ENCODE results near the gene PLD4. TPM values are rescaled to one million over a fixed set of nuclear protein-coding genes. Genes with fewer than 3 reads are reported as not detected.

PLD4 gene
- total and polyA plus RNA-seq, 2 of the 8 experiments (the other 6 are each of a cell fraction or from before 2014, with no cell fraction given), result 0.05 TPM; not detected in 1

GRCh38 chr14:104942586-104942985 lies 17.9 kb downstream of the PLD4 start:
- no peak overlapping the region for H3K27ac ChIP-seq (ENCODE audit: low read depth, low read length)
- no peak overlapping the region for H2BK15ac ChIP-seq (ENCODE audit: low read length)
- H3K23me2 ChIP-seq (ENCODE audit: low read depth, low read length), result no peaks in the 10 kb centered on the region
- no peak overlapping the region for H3K4me2 ChIP-seq (ENCODE audit: insufficient read depth in 1 of 2, low read depth in 2 of 2, low read length in 2 of 2)
- no peak overlapping the region for H3K9ac ChIP-seq (replicated peaks in 1 of 4; ENCODE audit: extremely low read depth in 1 of 4, low read depth in 3 of 4, low read length in 3 of 4)
- no peaks in the 10 kb centered on the region for H3K79me1 ChIP-seq (ENCODE audit: low read depth, low read length)
- H3K56ac ChIP-seq (replicated peaks; ENCODE audit: insufficient read length, low read depth, low read length), result no peak overlapping the region
- H3K4ac ChIP-seq (replicated peaks; ENCODE audit: insufficient read length, low read depth, low read length), result no peak overlapping the region
- no peaks in the 10 kb centered on the region for H3K79me2 ChIP-seq (ENCODE audit: control insufficient read depth in 1 of 2, insufficient read depth in 2 of 2, low read length in 2 of 2)
- 93% methylated on average over 16 of the region's 16 CpGs; no CpG with 5 or more reads in 1 of the 2 experiments for WGBS, 2 experiments (ENCODE audit: extremely low coverage in 1 of 2, insufficient coverage in 1 of 2, insufficient read length in 1 of 2, insufficient replicate concordance in 2 of 2, low coverage in 1 of 2, low lambda C conversion rate in 2 of 2, missing lambda C conversion rate in 1 of 2)
- no peaks in the 10 kb centered on the region for H4K20me1 ChIP-seq (replicated peaks in 1 of 2; ENCODE audit: control insufficient read depth in 1 of 2, insufficient read depth in 2 of 2, low read length in 2 of 2)
- FAIRE-seq, result no peak
- H3K23ac ChIP-seq (ENCODE audit: insufficient read length), result no peak overlapping the region
- H2BK20ac ChIP-seq (ENCODE audit: low read length), result no peak overlapping the region
- H2BK5ac ChIP-seq (ENCODE audit: low read depth, low read length), result no peak overlapping the region
- H2BK12ac ChIP-seq (ENCODE audit: low read depth, low read length), result no peak overlapping the region
- no peak overlapping the region for H4K5ac ChIP-seq (ENCODE audit: insufficient read length, low read depth, low read length)
- peaks cover 0 to 27% (median 9%) of the 10 kb centered on the region in 4 experiments; a peak in 6 of 7 replicates for H3K27me3 ChIP-seq (replicated peaks in 1 of 4; ENCODE audit: control insufficient read depth in 3 of 4, extremely low read depth in 1 of 4, insufficient read depth in 3 of 4, low read length in 3 of 4)
- POLR2A ChIA-PET (ENCODE audit: partially characterized antibody), result no interaction called here
- H3K9me3 ChIP-seq (ENCODE audit: insufficient read depth in 2 of 2, low read depth in 1 of 2, low read length in 1 of 2), result peaks cover 0 to 49% of the 10 kb centered on the region in 2 experiments; a peak in 1 of 4 replicates
- CTCF ChIA-PET (ENCODE audit: partially characterized antibody), result interaction anchor here (0.6 kb wide), 1 partner anchor 287 kb away, joined by 3 read pairs; no protein-coding TSS in a partner anchor
- H4K8ac ChIP-seq (ENCODE audit: extremely low read depth, insufficient read depth, low read length), result no peak overlapping the region
- H4K91ac ChIP-seq (replicated peaks; ENCODE audit: insufficient read length, low read length), result no peak overlapping the region
- no peak overlapping the region for H3K14ac ChIP-seq (ENCODE audit: insufficient read length)
- H3K4me1 ChIP-seq (replicated peaks in 1 of 4; ENCODE audit: control insufficient read depth in 3 of 4, insufficient read depth in 4 of 4, low read length in 3 of 4), result no peaks in the 10 kb centered on the region
- DNase-seq (ENCODE audit: low read depth in 1 of 2, low spot score in 2 of 2), result no peak
- H3K18ac ChIP-seq (ENCODE audit: extremely low read depth, low read length), result no peak overlapping the region
- no peak overlapping the region for H2AK5ac ChIP-seq (ENCODE audit: low read depth, low read length)
- H2BK120ac ChIP-seq (replicated peaks; ENCODE audit: low read depth, low read length), result no peak overlapping the region
- TF ChIP-seq POLR2A (IDR thresholded peaks at IDR 0.05; ENCODE audit: control extremely low read depth in 1 of 2, low read depth in 2 of 2, low read length in 2 of 2) (no peak), HDAC2 (IDR thresholded peaks at IDR 0.05; ENCODE audit: borderline replicate concordance in 1 of 2, low read depth in 2 of 2, low read length in 2 of 2) (no peak), SIRT6 (IDR thresholded peaks at IDR 0.05; ENCODE audit: low read length) (no peak), TCF12 (IDR thresholded peaks at IDR 0.05; ENCODE audit: low read depth, low read length) (no peak), RFX5 (IDR thresholded peaks at IDR 0.05; ENCODE audit: borderline replicate concordance, low read depth, low read length) (no peak), EP300 (IDR thresholded peaks at IDR 0.05; ENCODE audit: borderline replicate concordance in 1 of 2, low read depth in 2 of 2, low read length in 2 of 2) (no peak)
- H3K36me3 ChIP-seq (ENCODE audit: control insufficient read depth in 2 of 4, insufficient read depth in 4 of 4, low read length in 3 of 4), result no peaks in the 10 kb centered on the region
- H3K4me3 ChIP-seq (ENCODE audit: extremely low read depth in 1 of 4, insufficient read depth in 2 of 4, low read depth in 3 of 4, low read length in 4 of 4), result no peak overlapping the region
- no peak overlapping the region for H2AFZ ChIP-seq (ENCODE audit: low read length)

Data from H1 (cell line).